Stimulated activated CD4-positive, alpha-beta T cell treated with anti-CD3 and anti-CD28 coated beads, Interleukin-1b, Interleukin-23, amount 100 ng/mL, for 1 hour (primary cell): ENCODE data around the gene MAPRE2.
"Not testable (repeated sequence)": the region's sequence is repeated elsewhere in the genome, so short reads cannot be mapped to it uniquely, and the experiment has no call there.

Experiments
- DNase-seq, 2 donors: peaks; one replicate each; pipeline ENCODE4 v3.0.0-alpha.2; 2020; ENCODE audit warnings: low read depth in 2 of 2

The MAPRE2 gene

DNA sequence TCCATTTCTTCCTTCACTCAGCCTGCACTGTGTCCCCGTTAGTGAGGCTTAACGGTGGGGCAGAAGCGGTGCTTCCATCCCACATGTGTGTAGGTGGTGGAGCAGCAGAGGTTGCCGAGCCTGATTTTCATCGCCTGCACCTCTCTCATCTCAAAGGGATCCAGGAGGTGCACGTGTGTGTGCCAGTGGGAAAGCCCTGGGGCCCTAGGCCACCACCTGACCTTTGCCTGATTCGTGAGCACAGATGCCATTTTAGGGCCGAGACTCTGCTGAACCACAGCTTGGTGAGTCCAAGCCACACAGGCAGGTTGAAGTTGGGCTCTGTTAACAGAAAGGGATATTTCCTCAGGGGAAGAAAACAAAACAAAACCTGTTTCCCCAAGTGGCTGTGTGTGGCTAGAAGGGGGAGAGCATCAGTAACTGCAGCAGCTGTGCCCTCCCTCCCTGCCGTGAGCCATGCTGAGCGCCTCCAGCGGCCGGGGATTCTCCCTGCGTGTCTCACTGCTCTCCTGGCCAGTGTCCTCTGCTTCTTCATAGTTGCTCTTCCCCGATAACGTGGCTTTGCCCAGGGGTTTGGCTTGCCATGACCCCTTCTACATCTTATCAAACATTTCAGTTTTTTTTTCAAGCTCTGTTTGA is 81.5 kb downstream of the MAPRE2 start:
- DNase-seq: no peak

DNA sequence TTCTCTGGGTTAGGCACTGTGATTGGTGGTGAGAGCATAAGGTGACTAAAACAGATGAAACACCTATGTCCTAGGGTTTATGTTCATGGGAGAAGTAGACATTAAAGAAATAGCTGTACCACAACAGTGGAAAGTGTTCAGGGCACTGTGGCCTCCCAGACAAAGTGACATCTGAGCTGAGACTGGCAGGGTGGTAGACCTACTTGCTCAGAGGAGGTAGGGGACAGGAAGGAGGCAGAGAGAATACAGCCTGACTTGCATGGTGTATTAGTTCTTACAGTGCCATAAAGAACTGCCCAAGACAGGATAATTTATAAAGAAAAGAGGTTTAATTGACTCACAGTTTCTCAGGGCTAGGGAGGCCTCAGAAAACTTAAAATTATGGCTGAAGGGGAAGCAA is 82.6 kb downstream of the MAPRE2 start:
- DNase-seq: no peak

DNA sequence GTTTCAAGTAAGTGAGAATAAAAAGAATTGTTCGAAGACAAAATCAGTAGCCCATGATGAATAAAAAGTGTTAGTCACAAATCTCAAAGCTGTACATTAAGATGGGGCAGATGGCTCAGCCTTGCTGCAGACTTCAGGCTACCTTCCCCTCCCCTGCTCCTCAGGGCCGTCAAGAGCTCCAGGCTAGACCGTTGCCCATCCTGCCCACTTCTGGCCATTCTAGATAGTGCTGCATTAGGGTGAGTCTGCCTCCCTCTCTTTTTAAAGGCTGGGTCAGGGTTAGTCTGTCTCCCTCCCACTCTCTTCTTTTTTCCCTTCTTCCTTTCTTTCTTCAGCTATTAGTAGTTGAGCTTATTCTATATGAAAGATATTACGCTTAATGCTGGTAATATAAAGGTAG is 86.0 kb downstream of the MAPRE2 start:
- no peak for DNase-seq

DNA sequence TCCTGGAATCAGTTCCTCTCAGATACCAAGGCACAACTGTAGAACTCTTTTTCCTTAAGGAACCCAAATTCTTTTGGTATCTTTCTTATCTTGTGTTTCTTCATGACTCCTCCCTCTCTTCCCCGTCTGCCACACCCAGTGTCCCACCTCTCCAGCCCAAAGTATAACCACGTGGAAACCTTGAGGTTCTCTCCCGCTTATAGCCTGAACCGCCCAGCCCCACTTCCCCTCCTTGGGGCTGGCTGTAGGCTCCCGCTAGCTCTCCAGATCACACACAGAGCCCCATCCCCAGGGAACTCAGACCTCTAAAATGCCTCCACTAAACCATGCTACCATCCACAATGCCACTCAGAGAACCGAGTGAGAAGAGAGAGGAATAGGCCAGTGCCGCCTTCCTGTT is 87.5 kb downstream of the MAPRE2 start:
- no peak for DNase-seq

DNA sequence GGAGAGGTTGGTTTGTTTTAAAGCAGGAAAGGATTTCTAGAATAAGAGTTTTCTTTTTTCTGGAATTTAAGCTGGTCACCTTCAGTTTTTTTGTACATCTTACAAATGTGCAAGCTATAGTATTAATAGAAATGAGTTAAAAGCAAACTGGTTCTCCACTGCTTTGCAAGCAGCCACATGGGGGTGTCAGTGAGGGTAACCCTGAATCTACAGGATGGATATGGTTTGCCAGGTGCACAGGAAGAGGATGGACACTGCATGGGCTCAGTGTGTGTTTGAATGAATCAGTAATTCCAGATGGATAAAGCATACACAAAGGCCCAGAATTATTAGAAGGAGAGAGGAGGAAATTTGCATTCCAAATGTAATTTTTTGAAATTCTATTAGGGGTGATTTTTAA is 89.0 kb downstream of the MAPRE2 start:
- DNase-seq: no peak

DNA sequence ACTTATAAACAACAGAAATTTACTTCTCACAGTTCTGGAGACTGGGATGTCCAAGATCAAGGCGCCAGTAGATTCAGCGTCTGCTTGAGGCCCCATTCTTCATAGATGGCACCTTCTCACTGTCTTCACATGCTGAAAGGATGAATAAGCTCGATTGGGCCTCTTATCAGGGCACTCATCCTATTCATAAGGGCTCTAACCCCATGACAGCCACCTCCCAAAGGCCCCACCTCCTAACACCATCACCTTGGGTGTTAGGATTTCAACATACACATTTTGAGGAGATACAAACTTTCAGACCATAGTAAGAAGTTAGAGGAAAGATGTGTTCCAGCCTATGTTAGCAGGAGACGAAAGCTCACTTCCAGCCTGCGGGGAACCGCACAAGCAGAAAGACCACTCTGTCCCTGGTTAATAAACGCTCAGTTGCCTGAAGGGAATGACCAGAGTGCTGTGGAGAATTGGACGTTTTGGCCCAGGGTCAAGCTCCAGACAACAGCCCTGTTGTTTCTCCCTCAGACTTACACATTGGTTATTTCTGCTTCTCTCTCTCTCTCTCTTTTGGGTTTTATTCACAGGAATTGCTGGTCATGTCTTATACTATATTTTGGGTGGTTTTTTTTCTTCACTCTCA is 90.3 kb downstream of the MAPRE2 start:
- DNase-seq: no peak

DNA sequence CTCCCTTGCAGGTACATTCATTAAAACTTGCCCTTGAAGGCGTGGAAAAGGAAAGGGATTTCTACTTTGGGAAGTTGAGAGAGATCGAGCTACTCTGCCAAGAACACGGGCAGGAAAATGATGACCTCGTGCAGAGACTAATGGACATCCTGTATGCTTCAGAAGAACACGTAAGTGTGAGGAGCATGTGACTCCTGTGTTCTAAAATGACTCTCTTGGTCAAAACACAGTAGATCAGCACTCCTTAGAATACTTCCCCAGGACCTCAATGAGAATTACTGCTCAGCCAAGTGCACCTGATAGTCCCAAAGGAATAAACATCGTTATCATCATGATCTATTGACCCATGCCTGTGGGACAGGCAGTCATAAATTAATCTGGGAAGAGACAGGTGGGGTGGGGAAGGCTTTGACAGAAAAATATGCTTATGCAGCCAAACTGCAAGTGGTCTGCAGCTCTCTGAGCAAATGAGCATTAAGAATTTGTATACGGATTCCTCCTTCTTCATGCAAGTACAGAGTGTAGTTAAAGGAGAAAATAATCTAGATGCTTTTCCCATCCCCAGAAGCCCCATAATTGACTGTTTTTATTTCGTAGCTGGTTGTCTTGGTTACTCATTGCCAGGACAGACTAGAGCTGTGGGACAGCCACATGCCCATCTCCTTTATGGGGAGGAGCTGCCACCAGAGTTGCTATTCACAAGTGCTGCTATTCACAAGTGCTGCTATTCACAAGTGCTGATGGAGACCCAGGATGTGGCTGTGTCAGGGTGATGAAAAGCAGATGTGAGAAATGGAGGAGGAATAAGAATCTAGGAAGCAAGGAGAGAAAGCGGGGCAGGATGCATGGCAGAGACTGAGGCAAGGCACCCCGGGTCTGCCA is 91.0 kb downstream of the MAPRE2 start:
- no peak for DNase-seq

DNA sequence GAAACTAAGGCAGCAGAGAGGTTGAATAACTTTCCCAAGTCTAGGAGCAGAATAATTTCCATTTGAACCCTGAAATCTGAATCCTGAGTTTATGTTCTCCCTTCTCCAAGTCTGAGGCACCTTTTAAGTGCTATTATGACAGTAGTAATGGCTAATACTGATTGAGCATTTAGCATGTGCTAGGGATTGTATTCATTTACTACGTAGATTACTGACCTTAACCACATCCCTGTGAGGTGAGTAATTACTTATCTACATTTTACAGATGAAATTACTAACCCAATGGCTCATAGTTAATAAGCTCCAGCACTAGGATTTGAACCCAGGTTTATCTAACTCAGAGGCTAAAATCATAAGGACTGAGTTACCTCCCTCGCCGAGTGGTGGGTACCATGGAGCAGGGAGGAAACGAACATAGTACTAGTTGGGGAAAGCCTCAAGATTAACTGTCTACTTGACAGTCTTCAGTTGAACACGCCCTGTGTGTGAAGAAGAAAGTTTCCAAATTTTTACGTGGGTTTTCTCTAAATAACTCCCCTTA is 93.0 kb downstream of the MAPRE2 start:
- no peak for DNase-seq

DNA sequence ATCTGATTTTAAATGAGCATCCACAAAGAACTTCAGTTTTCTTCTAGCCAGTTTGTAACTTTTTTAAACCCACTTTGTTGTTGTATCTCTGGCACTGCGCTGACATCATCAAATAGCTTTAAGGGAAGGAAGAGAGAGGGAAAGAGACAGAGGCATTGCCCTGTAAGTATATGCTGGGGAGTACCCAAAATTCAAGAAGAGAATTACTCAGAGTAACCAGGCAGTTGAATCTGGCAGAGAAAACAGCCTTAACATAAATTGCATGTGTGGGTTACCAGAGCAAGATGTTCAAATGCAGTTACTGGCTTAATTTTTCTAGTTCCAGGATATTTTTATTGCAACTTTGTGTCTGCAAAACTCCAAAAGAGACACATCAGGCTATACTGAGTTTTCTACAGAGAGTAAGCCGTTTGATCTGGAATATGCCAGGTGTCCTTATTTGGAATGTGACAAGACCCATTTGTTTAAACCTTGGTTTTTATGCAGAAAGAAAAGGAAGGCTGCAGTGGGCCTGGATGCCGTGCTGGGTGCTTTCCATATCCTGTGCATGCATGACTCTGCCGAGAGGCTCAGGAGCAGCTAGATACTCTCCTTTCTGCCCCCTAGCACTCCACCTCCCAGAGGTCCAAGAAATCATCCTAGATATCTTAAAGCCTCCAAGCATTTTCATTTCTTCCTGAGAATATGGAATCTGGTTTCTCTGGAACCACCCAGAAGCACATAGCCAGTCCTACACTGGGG is 93.7 kb downstream of the MAPRE2 start:
- no peak for DNase-seq

DNA sequence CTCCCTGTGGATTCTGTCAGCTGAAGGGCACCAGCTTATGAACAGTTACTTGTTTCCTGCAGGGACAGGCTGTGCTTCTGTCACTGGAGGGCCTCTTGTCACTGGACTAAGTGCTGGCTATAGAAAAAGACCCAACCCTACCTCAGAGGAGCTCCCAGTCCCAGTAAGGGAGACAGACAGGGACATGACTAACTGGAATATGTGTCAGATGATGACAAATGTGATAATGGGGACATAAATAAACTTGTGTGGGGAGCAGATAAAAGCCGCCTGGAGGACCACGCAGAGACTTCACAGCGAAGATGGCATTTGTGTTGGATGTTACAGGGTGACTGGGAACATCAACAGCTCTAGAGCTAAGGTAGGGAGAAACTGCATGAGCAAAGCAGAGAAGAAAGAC is 95.0 kb downstream of the MAPRE2 start:
- no peak for DNase-seq

DNA sequence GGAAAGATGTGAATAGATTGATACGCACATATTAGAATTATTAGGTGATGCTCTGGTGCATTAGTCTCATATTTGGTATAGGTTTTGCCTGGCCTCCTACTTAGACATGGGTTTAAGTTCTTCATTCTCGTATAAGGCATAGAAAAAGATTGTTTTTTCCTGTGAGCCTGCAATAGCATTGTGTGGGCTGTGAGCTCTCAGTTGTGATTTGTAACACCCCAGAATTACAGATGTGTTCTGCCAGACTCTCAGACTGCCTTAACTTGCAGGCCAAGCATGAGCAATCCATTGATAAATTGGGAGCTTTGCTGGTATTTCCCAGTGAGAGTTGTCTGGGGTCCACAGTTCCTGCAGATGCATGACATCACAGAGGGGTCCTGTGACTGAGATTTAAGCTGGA is 95.7 kb downstream of the MAPRE2 start:
- DNase-seq: no peak

DNA sequence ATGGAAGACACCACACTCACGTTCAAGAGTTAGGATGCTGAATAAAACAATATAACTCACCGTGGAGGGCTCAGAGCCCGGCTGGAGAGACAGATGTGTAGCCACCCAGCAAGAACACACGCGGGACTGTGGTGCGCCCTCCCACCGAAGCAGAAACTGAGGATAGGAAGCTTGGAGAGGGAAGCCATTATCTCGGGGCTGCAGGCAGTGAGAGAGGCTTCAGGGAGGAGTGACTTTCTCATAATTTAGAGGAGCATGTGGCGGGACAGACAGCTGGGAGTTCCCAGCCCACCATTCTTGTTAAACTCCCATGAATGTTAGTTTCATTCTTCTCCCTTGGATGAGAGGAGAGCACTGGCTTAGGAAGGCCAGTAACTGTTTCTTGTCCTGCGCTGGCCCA is 96.4 kb downstream of the MAPRE2 start:
- no peak for DNase-seq

DNA sequence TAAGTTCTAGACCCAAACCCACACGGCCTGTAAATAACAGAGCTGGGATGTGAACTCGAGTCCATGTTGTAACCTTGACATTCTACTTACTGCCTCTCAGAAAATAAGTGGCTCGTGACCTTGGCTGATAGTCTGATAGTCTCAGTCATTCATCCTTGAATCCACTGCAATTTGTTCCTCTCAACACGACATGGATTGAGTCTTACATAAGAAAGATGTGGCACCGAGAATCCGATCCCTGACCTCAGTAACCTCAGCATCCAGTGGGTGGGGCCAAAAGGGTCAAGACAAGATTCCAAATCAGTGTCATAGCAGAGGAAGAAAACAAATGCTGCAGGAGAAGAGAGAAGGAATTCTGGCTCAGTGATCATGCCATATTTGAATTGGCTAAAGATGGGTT is 97.6 kb downstream of the MAPRE2 start:
- DNase-seq: no peak

DNA sequence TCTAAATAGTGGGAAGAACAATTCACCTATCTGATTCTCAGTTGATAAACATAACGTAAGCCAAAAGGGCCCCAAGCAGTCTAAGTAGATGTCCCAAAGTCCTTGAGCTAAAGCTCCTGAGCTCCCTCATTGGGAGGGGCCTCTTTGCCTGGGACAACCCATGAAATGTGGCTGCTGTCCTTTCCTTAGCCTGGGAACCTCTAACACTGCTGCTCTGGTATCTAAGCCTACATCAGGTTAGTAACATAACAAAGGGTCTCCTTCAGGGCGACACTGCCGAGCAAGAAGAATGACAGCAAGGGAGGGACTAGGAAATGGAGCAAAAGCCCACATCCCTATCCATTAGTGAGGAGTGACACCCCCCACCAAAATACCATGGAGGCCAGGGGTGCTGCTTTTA is 98.3 kb downstream of the MAPRE2 start:
- no peak for DNase-seq

DNA sequence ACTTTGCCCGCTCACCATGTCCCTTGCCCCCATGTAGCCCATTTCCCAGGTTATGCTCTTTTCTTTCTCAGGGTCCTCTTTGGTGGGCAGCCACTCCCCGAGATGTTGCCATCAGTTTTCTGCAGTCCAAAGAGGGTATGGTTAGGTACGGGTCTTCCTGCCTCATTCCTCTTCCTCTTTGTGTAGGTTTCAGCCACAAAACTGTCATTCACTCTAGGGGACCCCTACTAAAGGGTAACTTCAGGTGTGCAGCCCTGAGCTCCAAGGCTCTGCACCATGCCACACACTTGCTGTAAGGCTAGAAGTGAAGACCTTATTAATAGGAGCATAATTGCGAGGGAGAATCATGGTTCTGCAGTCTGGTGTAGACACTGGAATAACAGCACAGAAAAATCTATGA is 99.9 kb downstream of the MAPRE2 start:
- DNase-seq: no peak

DNA sequence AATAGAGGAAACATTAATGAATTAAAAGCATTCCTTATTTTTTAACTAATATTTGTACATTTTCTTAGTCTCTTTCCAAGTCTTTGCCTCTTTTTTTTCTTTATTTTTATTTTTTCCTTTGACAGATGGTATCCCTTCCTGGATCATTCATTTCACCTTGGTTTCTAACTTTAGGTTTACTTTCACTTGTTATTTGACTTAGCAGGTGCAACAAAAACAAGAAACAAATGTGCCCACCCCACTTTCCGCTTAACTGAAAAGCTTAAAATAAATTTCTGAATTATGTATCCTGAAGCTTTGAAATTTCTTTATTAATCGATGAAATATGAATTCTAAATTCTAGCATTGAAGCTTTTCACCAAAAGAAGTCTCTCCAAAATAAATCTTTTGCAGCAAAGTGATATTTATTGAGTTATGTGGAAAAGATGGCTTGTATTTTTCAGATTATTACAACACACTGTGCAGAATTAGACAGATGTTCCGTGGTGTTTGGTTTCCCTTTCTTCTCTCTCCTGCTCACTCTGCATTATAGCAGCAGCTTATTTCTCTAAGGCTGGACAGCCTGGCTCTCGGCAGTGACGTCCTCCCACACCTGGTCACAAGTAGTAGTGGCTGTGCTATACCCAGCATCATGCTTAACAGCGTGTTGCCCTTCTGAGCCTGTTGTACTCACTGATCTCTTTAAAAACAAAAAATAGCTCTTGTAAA is 100.5 kb downstream of the MAPRE2 start:
- DNase-seq: no peak

DNA sequence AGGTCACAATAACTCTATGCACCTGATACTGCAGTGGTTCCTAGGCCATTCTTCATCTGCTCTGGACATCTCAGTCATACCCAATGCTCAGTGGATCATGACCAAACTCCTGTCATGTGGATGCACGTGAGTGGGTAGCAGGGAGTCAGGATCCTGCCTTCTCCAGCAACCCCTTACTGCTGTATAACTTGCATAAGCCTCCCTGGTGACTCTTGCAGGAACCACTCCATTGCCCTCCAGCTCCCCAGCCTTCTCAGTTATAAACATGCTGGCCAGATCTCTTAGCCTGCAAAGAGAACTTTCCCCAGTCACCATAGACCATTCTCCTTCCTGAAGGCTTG is 101.0 kb downstream of the MAPRE2 start:
- no peak for DNase-seq

DNA sequence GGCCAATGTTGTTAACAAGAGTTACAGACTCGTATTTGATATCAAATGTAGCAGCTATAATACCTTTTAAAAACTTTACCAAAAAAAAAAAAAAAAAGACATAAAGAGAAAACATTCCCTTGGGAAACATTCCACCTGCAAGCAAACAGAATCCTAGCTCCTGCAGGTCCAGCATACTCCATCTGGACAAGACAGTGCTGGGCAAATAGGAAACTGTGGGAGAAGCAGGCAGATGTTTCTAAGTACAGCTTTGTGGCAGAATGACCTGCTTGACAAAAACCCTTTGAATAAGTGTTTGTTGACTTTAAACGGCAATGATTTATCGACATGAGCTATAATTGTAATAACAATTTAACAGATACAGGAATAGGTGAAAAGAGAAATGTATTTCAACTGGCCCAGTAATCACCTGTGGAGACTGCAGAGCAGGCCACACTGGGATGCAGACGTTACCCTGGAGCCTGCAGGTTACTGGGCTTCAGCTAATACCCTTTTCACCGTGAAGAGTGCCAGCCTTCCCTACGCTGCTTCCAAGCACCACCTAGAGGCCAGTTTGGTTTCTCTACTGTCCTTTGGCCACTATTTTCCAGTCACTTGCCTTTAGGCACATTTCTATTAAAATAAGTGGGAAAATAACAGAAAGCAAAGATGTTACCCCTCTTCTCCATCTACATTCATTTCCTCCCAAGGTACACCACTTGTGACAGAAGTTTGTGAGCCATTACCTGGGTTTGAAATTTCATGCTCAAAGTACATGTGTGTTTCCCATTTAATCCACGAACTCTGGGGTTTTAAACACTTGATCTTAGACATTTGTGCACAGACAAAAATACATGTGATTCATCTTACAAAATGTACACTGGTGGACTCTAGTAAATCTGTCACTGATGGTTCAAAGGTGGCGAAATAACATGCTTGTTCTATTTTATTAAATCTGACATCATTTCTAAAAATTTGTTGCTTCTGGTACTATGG is 102.7 kb downstream of the MAPRE2 start:
- DNase-seq: no peak

DNA sequence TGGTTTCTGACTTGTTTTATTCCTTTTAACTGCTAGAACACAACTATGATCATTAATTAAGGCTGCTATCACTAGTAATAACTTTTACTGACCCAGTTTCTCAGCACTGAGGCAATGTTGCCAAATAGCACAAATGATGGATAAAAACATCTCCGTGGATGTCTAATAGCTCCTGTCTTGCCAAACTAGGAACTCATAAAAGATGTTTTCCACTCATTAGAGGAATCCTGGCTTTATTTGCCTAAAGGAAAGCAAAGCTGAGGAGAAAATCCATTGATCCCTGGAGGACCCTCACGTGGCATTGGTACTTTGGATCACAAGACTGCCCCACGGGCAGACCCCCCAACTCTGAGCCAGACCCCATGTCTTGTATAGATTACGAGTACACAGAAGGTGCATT is 103.5 kb downstream of the MAPRE2 start:
- no peak for DNase-seq

DNA sequence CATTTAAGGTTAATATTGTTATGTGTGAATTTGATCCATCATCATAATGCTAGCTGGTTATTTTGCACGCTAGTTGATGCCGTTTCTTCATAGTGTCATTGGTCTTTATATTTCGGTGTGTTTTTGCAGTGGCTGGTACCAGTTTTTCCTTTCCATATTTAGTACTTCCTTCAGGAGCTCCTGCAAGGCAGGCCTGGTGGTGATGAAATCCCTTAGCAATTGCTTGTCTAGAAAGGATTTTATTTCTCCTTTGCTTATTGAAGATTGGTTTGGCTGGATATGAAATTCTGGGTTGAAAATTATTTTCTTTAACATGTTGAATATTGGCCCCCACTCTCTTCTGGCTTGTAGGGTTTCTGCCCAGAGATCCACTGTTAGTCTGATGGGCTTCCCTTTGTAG is 109.0 kb downstream of the MAPRE2 start:
- DNase-seq: not testable (repeated sequence)
